Mucosa of descending colon (tissue), 3 donors: ENCODE measurements around the gene ARHGEF10L. TPM values are rescaled to one million over a fixed set of nuclear protein-coding genes. Genes with fewer than 3 reads are reported as not detected.

Source experiments
- ATAC-seq: fragments of 200-7000 bp; cut with Tn5 transposase; one replicate; pipeline ENCODE4 v1.9.1; 2020; ENCODE audit warnings: mild to moderate bottlenecking, moderate library complexity
- DNase-seq, 3 donors: peaks; one replicate each; pipeline ENCODE4 v3.0.0-alpha.2; 2020
- H3K36me3 ChIP-seq: fragments of 200-600 bp; one replicate; pipeline ENCODE4 v1.8.0; 2021; ENCODE audit warnings: low read depth, mild to moderate bottlenecking
- H3K4me1 ChIP-seq: fragments of 200-600 bp; one replicate; pipeline ENCODE4 v1.8.0; 2021; ENCODE audit warnings: low read depth, mild to moderate bottlenecking
- H3K4me3 ChIP-seq: fragments of 200-600 bp; one replicate; pipeline ENCODE4 v1.8.0; 2021; ENCODE audit warnings: mild to moderate bottlenecking
- H3K9me3 ChIP-seq: fragments of 200-600 bp; one replicate; pipeline ENCODE4 v1.8.0; 2021; ENCODE audit warnings: mild to moderate bottlenecking
- intact Hi-C, 2 donors: fragments of 100-400 bp; cut with DNase I in 1 of 2; cut with micrococcal nuclease in 1 of 2; formaldehyde crosslinking; loops; one replicate each; pipeline versions ENCODE4 v1.11.0 to v1.11.1; 2022; cut with DNase I, micrococcal nuclease
- total RNA-seq, 3 donors: library from RNA; stranded (reverse); fragmentation: NEBNext Ultra II Directional in 2 of 3; extraction: Animal tissue kit (Norgen Biotek cat#: 25700) in 2 of 3; gene quantifications; one replicate each; pipeline versions ENCODE4 v1.2.1 to v1.2.4, GENCODE V29; 2021 to 2023
- TF ChIP-seq, protein P1 (sequence below): fragments of 200-600 bp; IDR thresholded peaks from one replicate; pipeline ENCODE4 v1.8.0; 2022; ENCODE audit warnings: antibody characterized with exemption, mild to moderate bottlenecking
- donor health status: DM: no; HTN: no; CAD: no; lungs with moderate emphysema.
- donor health status: DM: no; HTN: no; CAD: no.
- donor health status: DM: no; HTN: yes; CAD: no.

The ARHGEF10L gene
- total RNA-seq, 3 donors from 2014 or later, result 87.6 to 146 (median 144) TPM

DNA sequence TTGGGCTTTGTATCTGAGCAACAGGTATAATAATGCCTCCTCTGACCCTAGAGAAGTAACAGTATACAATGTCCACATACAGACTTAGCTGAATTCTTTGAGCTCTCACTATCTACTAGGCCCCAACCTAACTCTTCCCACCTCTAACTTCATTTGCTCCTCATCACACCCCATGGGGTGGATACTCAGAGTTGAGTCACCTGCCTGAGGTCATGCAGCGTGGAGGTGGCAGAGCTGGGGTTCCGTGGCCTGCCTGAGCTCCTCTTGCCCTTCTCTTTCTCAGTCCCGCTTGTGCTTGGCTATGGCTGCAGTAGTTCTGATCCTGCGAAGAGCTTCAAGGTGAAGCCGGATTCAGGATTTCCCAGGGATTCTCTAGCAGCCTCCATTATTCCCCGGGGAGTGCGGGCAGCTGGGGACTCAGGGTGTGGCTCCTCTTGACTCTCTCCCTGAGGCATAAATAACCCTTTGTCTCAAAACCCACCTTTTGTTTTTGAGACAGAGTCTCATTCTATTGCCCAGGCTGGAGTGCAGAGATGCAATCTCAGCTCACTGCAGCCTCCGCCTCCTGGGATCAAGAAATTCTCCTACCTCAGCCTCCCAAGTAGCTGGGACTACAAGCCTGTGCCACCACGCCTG, 185.7 kb downstream of the ARHGEF10L start:
- H3K4me3 ChIP-seq, result no peak overlapping the region
- no peaks in the 10 kb centered on the region for H3K9me3 ChIP-seq
- H3K36me3 ChIP-seq, result no peaks in the 10 kb centered on the region
- intact Hi-C loops, result no loop called here
- ATAC-seq (peak; percentile 12), DNase-seq (no peak)
- no peaks in the 10 kb centered on the region for H3K4me1 ChIP-seq
- TF ChIP-seq, protein P1, sequence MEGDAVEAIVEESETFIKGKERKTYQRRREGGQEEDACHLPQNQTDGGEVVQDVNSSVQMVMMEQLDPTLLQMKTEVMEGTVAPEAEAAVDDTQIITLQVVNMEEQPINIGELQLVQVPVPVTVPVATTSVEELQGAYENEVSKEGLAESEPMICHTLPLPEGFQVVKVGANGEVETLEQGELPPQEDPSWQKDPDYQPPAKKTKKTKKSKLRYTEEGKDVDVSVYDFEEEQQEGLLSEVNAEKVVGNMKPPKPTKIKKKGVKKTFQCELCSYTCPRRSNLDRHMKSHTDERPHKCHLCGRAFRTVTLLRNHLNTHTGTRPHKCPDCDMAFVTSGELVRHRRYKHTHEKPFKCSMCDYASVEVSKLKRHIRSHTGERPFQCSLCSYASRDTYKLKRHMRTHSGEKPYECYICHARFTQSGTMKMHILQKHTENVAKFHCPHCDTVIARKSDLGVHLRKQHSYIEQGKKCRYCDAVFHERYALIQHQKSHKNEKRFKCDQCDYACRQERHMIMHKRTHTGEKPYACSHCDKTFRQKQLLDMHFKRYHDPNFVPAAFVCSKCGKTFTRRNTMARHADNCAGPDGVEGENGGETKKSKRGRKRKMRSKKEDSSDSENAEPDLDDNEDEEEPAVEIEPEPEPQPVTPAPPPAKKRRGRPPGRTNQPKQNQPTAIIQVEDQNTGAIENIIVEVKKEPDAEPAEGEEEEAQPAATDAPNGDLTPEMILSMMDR, result no peak

DNA sequence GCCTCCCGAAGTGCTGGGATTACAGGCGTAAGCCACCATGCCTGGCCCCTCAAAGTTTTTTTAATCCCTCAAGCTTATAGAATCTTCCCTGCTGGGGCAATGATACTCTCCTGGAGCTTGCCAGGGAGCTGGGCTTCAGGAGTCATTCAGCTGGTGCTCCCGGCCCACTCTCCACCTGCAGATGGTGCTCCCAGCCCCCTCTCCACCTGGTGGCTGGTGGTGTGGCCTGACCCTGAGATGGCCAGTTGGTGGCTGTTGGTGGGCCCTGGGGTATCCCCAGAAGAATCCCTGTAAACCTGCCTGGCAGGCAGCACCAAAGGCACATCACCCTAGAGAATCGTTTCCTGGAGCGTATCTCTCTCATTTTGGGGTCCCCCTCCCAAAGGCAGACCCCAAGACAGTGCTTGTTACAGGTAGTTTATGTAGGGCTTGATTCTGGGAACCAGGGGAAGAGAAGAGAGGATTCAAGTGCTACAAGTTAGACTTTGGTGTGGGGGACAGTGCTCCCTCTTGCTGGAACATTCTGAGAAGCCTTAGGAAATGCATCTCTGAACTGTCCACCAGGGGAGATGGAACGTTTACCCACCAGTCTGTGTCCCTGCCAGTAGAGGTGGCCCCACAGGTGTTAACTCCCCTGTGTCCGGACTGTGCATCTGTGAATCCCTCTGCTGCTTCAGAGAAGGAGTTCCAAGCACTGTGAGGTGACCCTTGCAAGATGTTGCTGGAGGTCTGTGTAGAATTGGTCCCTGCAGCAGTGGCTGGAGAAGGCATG, 186.5 kb downstream of the ARHGEF10L start:
- no peak overlapping the region for H3K4me3 ChIP-seq
- H3K9me3 ChIP-seq, result no peaks in the 10 kb centered on the region
- ATAC-seq (no peak), DNase-seq (no peak)
- intact Hi-C loops, result no loop called here
- TF ChIP-seq, protein P1, result no peak
- H3K4me1 ChIP-seq, result no peaks in the 10 kb centered on the region
- H3K36me3 ChIP-seq, result no peaks in the 10 kb centered on the region

DNA sequence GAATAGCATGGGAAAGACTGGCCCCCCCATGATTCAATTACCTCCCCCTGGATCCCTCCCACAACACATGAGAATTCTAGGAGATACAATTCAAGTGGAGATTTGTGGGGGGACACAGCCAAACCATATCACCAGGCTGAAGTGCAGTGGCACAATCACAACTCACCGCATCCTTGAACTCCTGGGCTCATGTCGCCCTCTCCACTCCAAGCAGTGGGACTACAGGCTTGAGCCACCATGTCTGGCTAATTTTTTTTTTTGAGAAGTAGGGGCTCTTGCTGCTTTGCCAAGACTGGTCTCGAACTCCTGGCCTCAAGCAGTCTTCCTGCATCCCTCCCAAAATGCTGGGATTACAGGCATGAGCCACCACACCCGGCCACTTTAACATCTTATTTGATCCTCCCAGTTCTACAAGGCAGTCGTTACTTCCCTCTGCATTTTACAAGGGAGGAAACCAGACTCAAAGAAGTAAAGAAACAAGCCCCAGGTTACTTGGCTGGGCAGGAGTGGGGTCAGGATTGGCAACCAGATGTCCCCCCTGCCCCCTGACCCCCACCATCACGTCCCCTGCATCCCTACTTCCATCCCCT, 188.7 kb downstream of the ARHGEF10L start:
- Histone ChIP-seq H3K4me3 (no peak overlapping the region), H3K4me1 (no peaks in the 10 kb centered on the region), H3K9me3 (no peaks in the 10 kb centered on the region), H3K36me3 (no peaks in the 10 kb centered on the region)
- TF ChIP-seq, protein P1, result no peak
- DNase-seq (no peak), ATAC-seq (no peak)
- intact Hi-C loops, result no loop called here

DNA sequence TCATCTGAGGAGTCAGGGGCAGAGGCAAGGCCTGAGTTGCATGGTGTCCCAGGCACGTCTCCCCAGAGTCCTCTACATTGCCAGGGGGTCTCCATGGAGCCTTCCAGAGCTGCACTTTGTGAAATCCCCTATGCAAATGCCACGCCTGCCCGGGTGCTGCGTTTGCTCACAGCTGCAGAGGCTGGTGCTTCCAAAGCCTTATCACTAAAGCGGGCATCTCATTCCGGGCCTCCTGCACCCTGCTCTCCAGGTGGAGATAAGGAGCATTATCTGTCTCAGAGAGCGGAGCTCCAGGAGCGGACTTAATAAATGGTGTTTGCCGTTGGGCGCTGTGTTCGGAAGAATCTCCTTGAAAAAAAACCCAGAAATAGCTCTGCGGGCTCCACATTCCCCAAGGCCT, 189.8 kb downstream of the ARHGEF10L start:
- TF ChIP-seq, protein P1, result no peak
- DNase-seq, result no peak
- intact Hi-C loops, result no loop called here

DNA sequence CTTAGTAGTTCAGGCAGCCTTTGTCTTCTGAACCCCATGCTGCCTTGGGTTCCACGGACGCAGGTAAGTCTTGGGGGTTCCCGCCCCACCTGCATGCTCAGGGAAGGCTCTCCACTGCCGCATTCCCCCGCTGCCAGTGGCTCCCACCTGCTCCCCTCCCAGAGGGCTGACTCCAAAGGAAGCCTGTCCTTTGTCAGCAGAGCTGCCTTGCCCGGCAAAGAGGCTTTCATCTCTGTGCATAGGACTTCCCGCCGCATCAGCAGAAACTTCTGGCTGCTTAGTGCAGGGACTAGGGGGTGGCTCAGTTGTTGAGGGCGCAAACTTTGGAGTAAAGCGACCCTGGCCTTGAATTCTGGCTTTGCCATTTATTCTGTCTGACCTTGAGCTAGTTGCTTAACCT, 190.4 kb downstream of the ARHGEF10L start:
- intact Hi-C loops, result no loop called here
- Histone ChIP-seq H3K4me1 (no peaks in the 10 kb centered on the region), H3K4me3 (no peak overlapping the region), H3K9me3 (no peaks in the 10 kb centered on the region), H3K36me3 (no peaks in the 10 kb centered on the region)
- TF ChIP-seq, protein P1, result no peak
- no peak for ATAC-seq
- DNase-seq, result no peak

More for the DNA sequence above, 189.8 kb downstream of the ARHGEF10L start:
- no peaks in the 10 kb centered on the region for H3K9me3 ChIP-seq
- H3K36me3 ChIP-seq, result no peaks in the 10 kb centered on the region
- no peak for ATAC-seq
- no peak overlapping the region for H3K4me3 ChIP-seq
- H3K4me1 ChIP-seq, result no peaks in the 10 kb centered on the region
